Thyroid gland (tissue), 4 donors: ENCODE results near the gene ADNP. TPM values are rescaled to one million over a fixed set of nuclear protein-coding genes. Genes with fewer than 3 reads are reported as not detected.

Experiments
- DNase-seq, 2 donors: peaks; one replicate each; pipeline ENCODE4 v3.0.0-alpha.2; 2019
- H3K27ac ChIP-seq, 3 donors: fragments of 200-600 bp; sonication (generic); 1 replicate in 2 of 3; 2 replicates in 1 of 3; pipeline ENCODE4 v1.5.1; 2016 to 2019; ENCODE audit warnings: mild to moderate bottlenecking in 1 of 3, moderate library complexity in 1 of 3
- H3K27me3 ChIP-seq: fragments of 200-600 bp; sonication (generic); one replicate; pipeline ENCODE4 v1.5.1; 2019
- H3K36me3 ChIP-seq, 2 donors: fragments of 200-600 bp; sonication (generic); one replicate each; pipeline ENCODE4 v1.5.1; 2016 to 2019
- H3K4me1 ChIP-seq, 2 donors: fragments of 200-600 bp; sonication (generic); one replicate each; pipeline ENCODE4 v1.5.1; 2017 to 2019
- H3K4me3 ChIP-seq, 3 donors: fragments of 200-600 bp; sonication (generic); replicated peaks in 1 of 3; 1 replicate in 2 of 3; 2 replicates in 1 of 3; pipeline ENCODE4 v1.5.1; 2016; ENCODE audit warnings: mild to moderate bottlenecking in 1 of 3
- H3K9me3 ChIP-seq: fragments of 200-600 bp; sonication (generic); one replicate; pipeline ENCODE4 v1.5.1; 2017
- CTCF ChIP-seq, 6 experiments: fragments of 200-600 bp in 3 of 6; fragments of 450-650 bp in 3 of 6; sonication (generic) in 3 of 6; IDR thresholded peaks; one replicate each; pipeline ENCODE4 v1.5.1; 2016 to 2019; ENCODE audit warnings: antibody characterized with exemption in 6 of 6, mild to moderate bottlenecking in 2 of 6, inconsistent platforms in 1 of 6, moderate library complexity in 1 of 6
- POLR2A ChIP-seq, 2 donors: fragments of 450-650 bp; IDR thresholded peaks; one replicate each; pipeline ENCODE4 v1.6.1; 2017; ENCODE audit warnings: antibody characterized with exemption in 2 of 2, mild to moderate bottlenecking in 2 of 2, moderate library complexity in 1 of 2
- WGBS, 2 donors: methylation state at CpG; one replicate each; pipeline ENCODE4 v1.1.5; 2017; 5-methylcytosine and 5-hydroxymethylcytosine counted together
- intact Hi-C: fragments of 100-400 bp; cut with DNase I; formaldehyde crosslinking; loops from one replicate; pipeline ENCODE4 v1.15.1; 2023
- total RNA-seq, 4 donors: library from RNA; depleted of rRNA; stranded (reverse); fragments of >200 nt; gene quantifications; one replicate each; pipeline ENCODE4 v1.2.3, GENCODE V29; 2016

The ADNP gene
- total RNA-seq, 4 donors from 2014 or later: 55.5 to 68.9 (median 63.5) TPM

DNA sequence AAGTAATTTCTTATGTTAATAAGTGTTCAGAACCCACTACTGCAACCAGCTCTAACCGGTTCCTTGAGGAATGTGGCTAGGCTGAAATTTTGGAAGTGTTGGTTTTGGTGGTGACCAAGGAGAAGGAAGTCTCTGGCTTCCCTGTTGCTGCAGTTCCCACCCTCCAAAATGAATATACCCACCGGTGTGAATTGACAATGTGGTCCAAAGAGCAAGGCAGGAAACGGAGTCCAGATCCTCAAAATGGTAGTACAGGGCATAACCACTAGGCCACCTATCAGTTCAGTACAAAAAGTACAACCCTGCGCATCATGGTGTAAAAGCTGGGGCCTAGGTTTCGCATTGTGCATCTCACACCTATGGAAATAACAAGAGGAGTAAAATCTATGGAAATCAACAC lies 2.8 kb downstream of the ADNP start:
- H3K4me1 ChIP-seq: peaks cover 31 to 37% of the 10 kb centered on the region in 2 donors
- no peak for TF ChIP-seq CTCF (IDR thresholded peaks at IDR 0.05)
- WGBS, 2 donors: 61 to 67% methylated on average over 5 of the region's 5 CpGs
- no peaks in the 10 kb centered on the region for H3K27me3 ChIP-seq
- H3K27ac ChIP-seq: peak overlapping the region in 2 of 3 donors; percentile 40 to 84
- no peak for DNase-seq
- no peaks in the 10 kb centered on the region for H3K36me3 ChIP-seq
- H3K9me3 ChIP-seq: no peaks in the 10 kb centered on the region
- H3K4me3 ChIP-seq: no peak overlapping the region
- intact Hi-C loops: loop anchor here (5.0 kb wide), 2 partner anchors 111 to 136 kb away; no protein-coding TSS in a partner anchor

GRCh38 chr20:50926530-50926929 lies 4.7 kb downstream of the ADNP start:
- H3K27ac ChIP-seq: no peak overlapping the region
- no peaks in the 10 kb centered on the region for H3K27me3 ChIP-seq
- H3K4me1 ChIP-seq: peaks cover 44 to 48% of the 10 kb centered on the region in 2 donors
- TF ChIP-seq POLR2A (IDR thresholded peaks at IDR 0.05): no peak
- TF ChIP-seq CTCF (IDR thresholded peaks at IDR 0.05): no peak
- intact Hi-C loops: loop anchor here (5.0 kb wide), 2 partner anchors 109 to 134 kb away; no protein-coding TSS in a partner anchor
- H3K4me3 ChIP-seq: no peak overlapping the region
- WGBS, 2 donors: 62 to 68% methylated on average over 1 of the region's 1 CpG
- no peaks in the 10 kb centered on the region for H3K9me3 ChIP-seq
- DNase-seq: no peak
- no peaks in the 10 kb centered on the region for H3K36me3 ChIP-seq

DNA sequence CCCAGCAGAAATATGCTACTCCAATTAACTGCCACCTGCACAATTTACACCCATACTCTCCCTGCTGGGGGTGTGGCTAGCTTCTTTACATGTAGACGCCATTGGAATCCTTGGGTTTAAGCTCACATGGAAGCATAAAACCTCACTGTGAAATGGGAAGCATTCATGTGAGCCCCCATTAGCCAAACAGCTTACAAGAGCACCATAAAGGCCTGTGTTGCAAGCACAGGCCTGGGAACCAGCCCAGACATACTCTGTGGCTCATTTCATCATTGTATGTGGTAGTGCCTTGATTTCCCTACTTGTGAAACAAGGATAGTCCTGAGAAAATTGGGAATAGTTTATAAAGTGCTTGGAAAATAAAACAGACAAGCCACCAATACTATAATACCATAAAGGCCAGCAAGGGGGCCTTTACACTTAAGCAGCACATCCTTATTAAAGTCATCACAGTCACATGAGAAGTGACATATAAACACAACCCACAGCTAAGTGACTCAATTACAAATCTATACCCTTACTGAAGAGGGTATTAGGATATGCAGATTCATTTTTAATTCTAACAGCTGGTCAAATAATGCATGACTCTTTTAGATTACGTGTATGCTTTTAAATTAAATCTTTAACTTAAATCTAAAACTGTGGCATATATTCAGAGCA lies 6.8 kb downstream of the ADNP start:
- Histone ChIP-seq H3K36me3 (no peaks in the 10 kb centered on the region), H3K9me3 (no peaks in the 10 kb centered on the region), H3K27me3 (no peaks in the 10 kb centered on the region), H3K4me3 (no peak overlapping the region), H3K27ac (no peak overlapping the region), H3K4me1 (peaks cover 45 to 57% of the 10 kb centered on the region in 2 donors)
- intact Hi-C loops: no loop called here
- TF ChIP-seq CTCF (IDR thresholded peaks at IDR 0.05) (no peak), POLR2A (IDR thresholded peaks at IDR 0.05) (no peak)
- WGBS, 2 donors: 68 to 78% methylated on average over 2 of the region's 2 CpGs
- no peak for DNase-seq

DNA sequence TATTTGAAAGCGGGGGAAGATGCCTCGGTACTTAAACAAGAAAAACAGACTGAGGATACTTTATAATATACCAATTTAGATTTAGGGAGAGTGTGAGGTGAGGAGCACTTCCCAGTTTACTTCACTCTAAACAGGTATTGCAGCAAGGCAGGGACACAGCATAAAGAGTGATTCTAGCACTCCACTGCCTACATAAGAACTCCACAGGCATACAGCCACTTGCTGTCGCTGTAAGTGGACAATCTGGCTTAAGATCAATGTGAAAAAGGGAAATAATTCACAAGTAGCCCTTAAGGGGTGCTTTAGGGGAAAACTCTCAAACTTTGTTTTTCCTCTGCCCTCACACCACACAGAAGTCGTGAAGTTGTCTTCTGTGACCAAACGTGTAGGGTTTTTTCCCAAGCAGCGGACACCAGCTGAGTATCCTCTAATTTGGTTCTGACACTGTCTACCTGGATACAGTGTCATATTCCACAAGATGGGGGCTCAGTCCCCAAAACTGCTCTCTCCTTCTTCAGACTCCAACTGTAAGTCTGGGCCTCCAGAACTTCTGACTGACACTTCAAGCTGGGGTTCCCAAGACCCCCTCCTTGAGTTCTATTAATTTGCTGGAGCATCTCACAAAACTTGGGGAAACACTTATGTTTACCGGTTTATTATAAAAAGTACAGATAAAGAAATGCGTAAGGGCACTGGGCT lies 9.3 kb downstream of the ADNP start:
- H3K36me3 ChIP-seq: no peaks in the 10 kb centered on the region
- no peaks in the 10 kb centered on the region for H3K9me3 ChIP-seq
- no peak overlapping the region for H3K4me3 ChIP-seq
- TF ChIP-seq CTCF (IDR thresholded peaks at IDR 0.05): no peak
- H3K27me3 ChIP-seq: no peaks in the 10 kb centered on the region
- no peak overlapping the region for H3K27ac ChIP-seq
- H3K4me1 ChIP-seq: peaks cover 40 to 64% of the 10 kb centered on the region in 2 donors
- intact Hi-C loops: no loop called here
- no peak for DNase-seq
- 51 to 55% methylated on average over 8 of the region's 8 CpGs for WGBS, 2 donors

GRCh38 chr20:50920997-50921396 lies 10.2 kb downstream of the ADNP start:
- peaks cover 44 to 72% of the 10 kb centered on the region in 2 donors for H3K4me1 ChIP-seq
- H3K27ac ChIP-seq: no peak overlapping the region
- no peak for DNase-seq
- no peaks in the 10 kb centered on the region for H3K27me3 ChIP-seq
- intact Hi-C loops: no loop called here
- no peaks in the 10 kb centered on the region for H3K9me3 ChIP-seq
- no peaks in the 10 kb centered on the region for H3K36me3 ChIP-seq
- H3K4me3 ChIP-seq: no peak overlapping the region
- TF ChIP-seq CTCF (IDR thresholded peaks at IDR 0.05) (no peak), POLR2A (IDR thresholded peaks at IDR 0.05) (no peak)
